Activated naive CD4-positive, alpha-beta T cell treated with anti-CD3 and anti-CD28 coated beads, Interleukin-2, amount 10 ng/mL, durations not matched to agents 7 days and 5 days (primary cell): ENCODE measurements around the gene FOXI1.

Source experiments
- CTCF ChIA-PET: fragments of 350-600 bp; sonication (Branson Sonifier 250); formaldehyde crosslinking; loops from one replicate; lab custom pipeline; 2021; ENCODE audit warnings: antibody characterized with exemption; lab: Charles Lee
- DNase-seq: peaks from one replicate; pipeline ENCODE4 v3.0.0-alpha.2; 2020
- H3K27ac Mint-ChIP-seq: one replicate; pipeline ENCODE4 v1.8.0; 2021; ENCODE audit warnings: mild to moderate bottlenecking, moderate library complexity, mixed read lengths
- H3K27me3 Mint-ChIP-seq: one replicate; pipeline ENCODE4 v1.8.0; 2021; ENCODE audit warnings: mild to moderate bottlenecking, mixed read lengths
- H3K36me3 Mint-ChIP-seq: one replicate; pipeline ENCODE4 v1.8.0; 2021; ENCODE audit warnings: mixed read lengths
- H3K4me1 Mint-ChIP-seq: one replicate; pipeline ENCODE4 v1.8.0; 2021; ENCODE audit warnings: mixed read lengths
- H3K4me3 Mint-ChIP-seq: one replicate; pipeline ENCODE4 v1.8.0; 2021; ENCODE audit warnings: mild to moderate bottlenecking, moderate library complexity, mixed read lengths
- H3K9me3 Mint-ChIP-seq: one replicate; pipeline ENCODE4 v1.8.0; 2021; ENCODE audit warnings: mixed read lengths

Gene FOXI1

GRCh38 chr5:170143091-170143490, 37.4 kb downstream of the FOXI1 start:
- H3K4me3 Mint-ChIP-seq: no peak overlapping the region
- CTCF ChIA-PET: interaction anchor here (1.0 kb wide), 1 partner anchor 277 kb away, joined by 3 read pairs; no protein-coding TSS in a partner anchor
- no peaks in the 10 kb centered on the region for H3K9me3 Mint-ChIP-seq
- H3K27me3 Mint-ChIP-seq: peaks cover 20% of the 10 kb centered on the region
- H3K4me1 Mint-ChIP-seq: no peaks in the 10 kb centered on the region
- no peak for DNase-seq
- H3K27ac Mint-ChIP-seq: no peak overlapping the region
- H3K36me3 Mint-ChIP-seq: no peaks in the 10 kb centered on the region

GRCh38 chr5:170143710-170144109, 38.0 kb downstream of the FOXI1 start:
- Mint-ChIP-seq H3K27ac (no peak overlapping the region), H3K4me1 (no peaks in the 10 kb centered on the region), H3K9me3 (no peaks in the 10 kb centered on the region), H3K4me3 (no peak overlapping the region), H3K27me3 (peaks cover 21% of the 10 kb centered on the region), H3K36me3 (no peaks in the 10 kb centered on the region)
- CTCF ChIA-PET: no interaction called here
- DNase-seq: no peak

- CTCF ChIA-PET: no interaction called here
- no peaks in the 10 kb centered on the region for H3K4me1 Mint-ChIP-seq
- peaks cover 24% of the 10 kb centered on the region for H3K27me3 Mint-ChIP-seq
- no peaks in the 10 kb centered on the region for H3K9me3 Mint-ChIP-seq
- no peak overlapping the region for H3K4me3 Mint-ChIP-seq
- no peaks in the 10 kb centered on the region for H3K36me3 Mint-ChIP-seq
- DNase-seq: no peak
- no peak overlapping the region for H3K27ac Mint-ChIP-seq
Measured at GRCh38 chr5:170144286-170145023, 38.8 kb downstream of the FOXI1 start.

- CTCF ChIA-PET: no interaction called here
- H3K36me3 Mint-ChIP-seq: no peaks in the 10 kb centered on the region
Measured at GRCh38 chr5:170145462-170145861, 39.8 kb downstream of the FOXI1 start.

GRCh38 chr5:170147051-170147752, 41.5 kb downstream of the FOXI1 start:
- no peak for DNase-seq
- no peaks in the 10 kb centered on the region for H3K9me3 Mint-ChIP-seq

More at GRCh38 chr5:170145462-170145861, 39.8 kb downstream of the FOXI1 start:
- no peak overlapping the region for H3K4me3 Mint-ChIP-seq
- no peak overlapping the region for H3K27ac Mint-ChIP-seq
- DNase-seq: no peak
- H3K27me3 Mint-ChIP-seq: peaks cover 18% of the 10 kb centered on the region
- H3K4me1 Mint-ChIP-seq: no peaks in the 10 kb centered on the region
- no peaks in the 10 kb centered on the region for H3K9me3 Mint-ChIP-seq

GRCh38 chr5:170147753-170148264, 42.1 kb downstream of the FOXI1 start:
- CTCF ChIA-PET: no interaction called here
- H3K27ac Mint-ChIP-seq: no peak overlapping the region
- DNase-seq: no peak
- no peaks in the 10 kb centered on the region for H3K4me1 Mint-ChIP-seq
- no peak overlapping the region for H3K4me3 Mint-ChIP-seq
- H3K36me3 Mint-ChIP-seq: no peaks in the 10 kb centered on the region
- H3K27me3 Mint-ChIP-seq: peaks cover 7% of the 10 kb centered on the region
- H3K9me3 Mint-ChIP-seq: no peaks in the 10 kb centered on the region

More at GRCh38 chr5:170147051-170147752, 41.5 kb downstream of the FOXI1 start:
- Mint-ChIP-seq H3K4me1 (no peaks in the 10 kb centered on the region), H3K4me3 (no peak overlapping the region), H3K27ac (no peak overlapping the region), H3K27me3 (peaks cover 7% of the 10 kb centered on the region), H3K36me3 (no peaks in the 10 kb centered on the region)
- CTCF ChIA-PET: no interaction called here

GRCh38 chr5:170148430-170149205, 42.9 kb downstream of the FOXI1 start:
- no peak for DNase-seq
- no peak overlapping the region for H3K27ac Mint-ChIP-seq
- H3K4me1 Mint-ChIP-seq: no peaks in the 10 kb centered on the region
- H3K9me3 Mint-ChIP-seq: no peaks in the 10 kb centered on the region
- CTCF ChIA-PET: no interaction called here
- H3K36me3 Mint-ChIP-seq: no peaks in the 10 kb centered on the region
- peaks cover 7% of the 10 kb centered on the region for H3K27me3 Mint-ChIP-seq
- no peak overlapping the region for H3K4me3 Mint-ChIP-seq

- H3K4me1 Mint-ChIP-seq: no peaks in the 10 kb centered on the region
- H3K36me3 Mint-ChIP-seq: no peaks in the 10 kb centered on the region
- DNase-seq: no peak
- no peaks in the 10 kb centered on the region for H3K9me3 Mint-ChIP-seq
- CTCF ChIA-PET: no interaction called here
- H3K27ac Mint-ChIP-seq: no peak overlapping the region
- H3K4me3 Mint-ChIP-seq: no peak overlapping the region
- H3K27me3 Mint-ChIP-seq: peaks cover 7% of the 10 kb centered on the region
Measured at GRCh38 chr5:170149206-170149515, 43.5 kb downstream of the FOXI1 start.

- no peak for DNase-seq
- Mint-ChIP-seq H3K4me1 (no peaks in the 10 kb centered on the region), H3K4me3 (no peak overlapping the region), H3K27ac (no peak overlapping the region), H3K36me3 (no peaks in the 10 kb centered on the region), H3K9me3 (no peaks in the 10 kb centered on the region), H3K27me3 (peaks cover 7% of the 10 kb centered on the region)
- CTCF ChIA-PET: no interaction called here
Measured at GRCh38 chr5:170150713-170151096, 45.0 kb downstream of the FOXI1 start.

GRCh38 chr5:170151097-170151831, 45.6 kb downstream of the FOXI1 start:
- no peak overlapping the region for H3K4me3 Mint-ChIP-seq
- H3K27ac Mint-ChIP-seq: no peak overlapping the region
- no peaks in the 10 kb centered on the region for H3K9me3 Mint-ChIP-seq
- H3K27me3 Mint-ChIP-seq: peaks cover 7% of the 10 kb centered on the region
- CTCF ChIA-PET: no interaction called here
- no peaks in the 10 kb centered on the region for H3K36me3 Mint-ChIP-seq
- H3K4me1 Mint-ChIP-seq: no peaks in the 10 kb centered on the region
- no peak for DNase-seq

- CTCF ChIA-PET: no interaction called here
- no peak overlapping the region for H3K27ac Mint-ChIP-seq
Measured at GRCh38 chr5:170152767-170153166, 47.1 kb downstream of the FOXI1 start.

GRCh38 chr5:170154297-170154696, 48.6 kb downstream of the FOXI1 start:
- peaks cover under 1% of the 10 kb centered on the region for H3K27me3 Mint-ChIP-seq
- no peaks in the 10 kb centered on the region for H3K9me3 Mint-ChIP-seq
- no peak for DNase-seq
- H3K36me3 Mint-ChIP-seq: no peaks in the 10 kb centered on the region
- H3K4me3 Mint-ChIP-seq: no peak overlapping the region
- no peaks in the 10 kb centered on the region for H3K4me1 Mint-ChIP-seq
- CTCF ChIA-PET: no interaction called here
- no peak overlapping the region for H3K27ac Mint-ChIP-seq

More at GRCh38 chr5:170152767-170153166, 47.1 kb downstream of the FOXI1 start:
- no peaks in the 10 kb centered on the region for H3K36me3 Mint-ChIP-seq
- H3K4me3 Mint-ChIP-seq: no peak overlapping the region
- peaks cover 7% of the 10 kb centered on the region for H3K27me3 Mint-ChIP-seq
- DNase-seq: no peak
- H3K9me3 Mint-ChIP-seq: no peaks in the 10 kb centered on the region
- H3K4me1 Mint-ChIP-seq: no peaks in the 10 kb centered on the region

GRCh38 chr5:170154744-170155143, 49.0 kb downstream of the FOXI1 start:
- Mint-ChIP-seq H3K27ac (no peak overlapping the region), H3K9me3 (no peaks in the 10 kb centered on the region), H3K36me3 (no peaks in the 10 kb centered on the region), H3K4me1 (no peaks in the 10 kb centered on the region), H3K27me3 (no peaks in the 10 kb centered on the region), H3K4me3 (no peak overlapping the region)
- DNase-seq: no peak
- CTCF ChIA-PET: no interaction called here

- Mint-ChIP-seq H3K36me3 (no peaks in the 10 kb centered on the region), H3K27me3 (no peaks in the 10 kb centered on the region), H3K4me1 (no peaks in the 10 kb centered on the region), H3K4me3 (no peak overlapping the region), H3K27ac (no peak overlapping the region), H3K9me3 (no peaks in the 10 kb centered on the region)
- CTCF ChIA-PET: no interaction called here
- DNase-seq: no peak
Measured at GRCh38 chr5:170155771-170156170, 50.1 kb downstream of the FOXI1 start.
